ENCODE results near the gene SNAP91.
"Not testable (repeated sequence)": the region's sequence is repeated elsewhere in the genome, so short reads cannot be mapped to it uniquely, and the experiment has no call there.

The SNAP91 gene, protein sequence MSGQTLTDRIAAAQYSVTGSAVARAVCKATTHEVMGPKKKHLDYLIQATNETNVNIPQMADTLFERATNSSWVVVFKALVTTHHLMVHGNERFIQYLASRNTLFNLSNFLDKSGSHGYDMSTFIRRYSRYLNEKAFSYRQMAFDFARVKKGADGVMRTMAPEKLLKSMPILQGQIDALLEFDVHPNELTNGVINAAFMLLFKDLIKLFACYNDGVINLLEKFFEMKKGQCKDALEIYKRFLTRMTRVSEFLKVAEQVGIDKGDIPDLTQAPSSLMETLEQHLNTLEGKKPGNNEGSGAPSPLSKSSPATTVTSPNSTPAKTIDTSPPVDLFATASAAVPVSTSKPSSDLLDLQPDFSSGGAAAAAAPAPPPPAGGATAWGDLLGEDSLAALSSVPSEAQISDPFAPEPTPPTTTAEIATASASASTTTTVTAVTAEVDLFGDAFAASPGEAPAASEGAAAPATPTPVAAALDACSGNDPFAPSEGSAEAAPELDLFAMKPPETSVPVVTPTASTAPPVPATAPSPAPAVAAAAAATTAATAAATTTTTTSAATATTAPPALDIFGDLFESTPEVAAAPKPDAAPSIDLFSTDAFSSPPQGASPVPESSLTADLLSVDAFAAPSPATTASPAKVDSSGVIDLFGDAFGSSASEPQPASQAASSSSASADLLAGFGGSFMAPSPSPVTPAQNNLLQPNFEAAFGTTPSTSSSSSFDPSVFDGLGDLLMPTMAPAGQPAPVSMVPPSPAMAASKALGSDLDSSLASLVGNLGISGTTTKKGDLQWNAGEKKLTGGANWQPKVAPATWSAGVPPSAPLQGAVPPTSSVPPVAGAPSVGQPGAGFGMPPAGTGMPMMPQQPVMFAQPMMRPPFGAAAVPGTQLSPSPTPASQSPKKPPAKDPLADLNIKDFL

DNA sequence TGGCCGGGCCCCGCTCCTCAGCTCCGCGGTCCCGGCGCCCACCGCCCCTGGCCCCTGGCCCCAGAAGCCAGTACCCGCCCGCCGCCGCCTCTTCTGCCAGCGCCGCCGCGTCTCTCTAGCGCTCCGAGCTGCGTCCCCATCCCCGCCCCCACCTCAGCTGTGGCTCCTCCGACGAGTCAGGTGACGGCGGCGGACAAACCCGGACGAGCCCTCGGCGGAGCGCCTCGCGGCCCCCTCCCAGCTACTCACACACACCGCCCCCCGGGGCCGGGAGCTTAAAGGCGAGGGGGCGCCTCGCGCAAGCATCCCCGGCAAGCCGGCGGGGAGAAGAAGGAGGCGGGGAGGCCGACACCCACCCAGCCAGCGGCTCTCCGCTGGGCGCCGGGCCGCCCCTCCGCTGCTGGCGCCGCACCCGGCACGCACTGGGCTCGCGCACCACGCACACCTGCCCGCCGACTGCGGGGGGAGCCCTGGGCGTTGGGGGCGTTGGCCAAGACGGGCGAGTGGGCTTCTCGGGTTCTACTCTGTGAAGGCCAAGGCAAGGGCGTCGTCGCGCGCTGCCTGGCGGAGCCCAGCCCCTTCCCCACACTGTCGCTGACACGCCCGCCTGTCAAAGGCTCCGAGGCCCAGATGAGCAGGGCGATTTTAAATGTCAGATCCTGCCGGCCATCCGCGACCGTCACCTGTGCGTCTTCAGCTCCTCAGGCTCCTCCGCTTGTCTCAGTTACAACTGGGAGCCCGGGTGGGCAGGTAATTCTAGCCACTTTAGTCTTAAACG, at the start of gene SNAP91:
Gene SNAP91, minus strand, starts transcription at position 132 of the 778 bp plus-strand sequence. CDS start 1,174 bp downstream, outside the sequence.
- H3K4me3 ChIP-seq (ENCODE audit: low read depth, low read length) = peak within 1 kb of the TSS; percentile 44
- POLR2A ChIA-PET = no interaction called here
- DNase-seq (ENCODE audit: low read depth, low spot score) = no peak
- TF ChIP-seq, protein P1, sequence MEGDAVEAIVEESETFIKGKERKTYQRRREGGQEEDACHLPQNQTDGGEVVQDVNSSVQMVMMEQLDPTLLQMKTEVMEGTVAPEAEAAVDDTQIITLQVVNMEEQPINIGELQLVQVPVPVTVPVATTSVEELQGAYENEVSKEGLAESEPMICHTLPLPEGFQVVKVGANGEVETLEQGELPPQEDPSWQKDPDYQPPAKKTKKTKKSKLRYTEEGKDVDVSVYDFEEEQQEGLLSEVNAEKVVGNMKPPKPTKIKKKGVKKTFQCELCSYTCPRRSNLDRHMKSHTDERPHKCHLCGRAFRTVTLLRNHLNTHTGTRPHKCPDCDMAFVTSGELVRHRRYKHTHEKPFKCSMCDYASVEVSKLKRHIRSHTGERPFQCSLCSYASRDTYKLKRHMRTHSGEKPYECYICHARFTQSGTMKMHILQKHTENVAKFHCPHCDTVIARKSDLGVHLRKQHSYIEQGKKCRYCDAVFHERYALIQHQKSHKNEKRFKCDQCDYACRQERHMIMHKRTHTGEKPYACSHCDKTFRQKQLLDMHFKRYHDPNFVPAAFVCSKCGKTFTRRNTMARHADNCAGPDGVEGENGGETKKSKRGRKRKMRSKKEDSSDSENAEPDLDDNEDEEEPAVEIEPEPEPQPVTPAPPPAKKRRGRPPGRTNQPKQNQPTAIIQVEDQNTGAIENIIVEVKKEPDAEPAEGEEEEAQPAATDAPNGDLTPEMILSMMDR (IDR thresholded peaks at IDR 0.05; ENCODE audit: insufficient read depth, low read length, missing control alignments) = no peak
- CTCF ChIA-PET = interaction anchor here (0.6 kb wide), 1 partner anchor 192 kb away, joined by 3 read pairs; no protein-coding TSS in a partner anchor

DNA sequence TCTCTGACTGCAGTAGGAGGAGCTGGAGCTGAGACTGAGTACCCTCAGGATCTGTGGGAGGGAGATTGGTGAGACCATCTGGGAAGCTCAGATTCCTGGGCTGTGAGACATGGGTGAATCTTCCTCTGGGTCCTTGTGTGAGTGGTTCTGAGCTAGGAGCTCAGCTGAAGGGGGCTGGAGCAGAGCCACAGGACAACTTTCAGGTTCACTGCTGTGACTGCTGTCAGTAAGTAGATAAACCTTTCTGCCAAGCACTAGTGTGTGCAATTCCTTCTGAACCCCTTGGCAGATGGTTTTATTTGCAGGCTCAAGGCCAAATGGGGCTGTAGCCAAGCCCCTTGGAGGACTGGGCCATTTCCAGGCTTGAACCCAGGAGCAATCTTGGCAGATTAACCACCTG, 49.6 kb upstream of the SNAP91 start:
- no peak overlapping the region for H3K4me3 ChIP-seq (ENCODE audit: low read depth, low read length)
- POLR2A ChIA-PET = no interaction called here
- TF ChIP-seq, protein P1 (IDR thresholded peaks at IDR 0.05; ENCODE audit: insufficient read depth, low read length, missing control alignments) = no peak
- CTCF ChIA-PET = no interaction called here
- no peak for DNase-seq (ENCODE audit: low read depth, low spot score)

DNA sequence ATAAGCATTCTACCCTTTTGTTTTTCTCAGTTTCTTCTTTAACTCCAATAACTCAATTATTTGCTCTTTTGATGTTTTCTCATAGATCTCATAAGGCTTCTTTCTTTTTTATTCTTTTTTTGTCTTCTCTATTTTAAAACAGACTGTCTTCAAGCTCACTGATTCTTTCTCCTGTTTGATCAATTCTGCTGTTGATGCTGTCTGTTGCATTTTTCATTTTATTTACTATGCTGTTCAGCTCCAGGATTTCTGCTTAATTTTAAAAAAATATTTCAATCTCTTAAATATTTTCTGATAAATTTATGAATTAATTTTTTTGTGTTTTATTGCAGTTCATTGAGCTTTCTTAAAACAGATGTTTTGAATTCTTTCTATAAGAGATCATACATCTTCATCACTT, 48.1 kb upstream of the SNAP91 start:
- no peak overlapping the region for H3K4me3 ChIP-seq (ENCODE audit: low read depth, low read length)
- no peak for DNase-seq (ENCODE audit: low read depth, low spot score)
- POLR2A ChIA-PET = no interaction called here
- CTCF ChIA-PET = no interaction called here
- TF ChIP-seq, protein P1 (IDR thresholded peaks at IDR 0.05; ENCODE audit: insufficient read depth, low read length, missing control alignments) = no peak

DNA sequence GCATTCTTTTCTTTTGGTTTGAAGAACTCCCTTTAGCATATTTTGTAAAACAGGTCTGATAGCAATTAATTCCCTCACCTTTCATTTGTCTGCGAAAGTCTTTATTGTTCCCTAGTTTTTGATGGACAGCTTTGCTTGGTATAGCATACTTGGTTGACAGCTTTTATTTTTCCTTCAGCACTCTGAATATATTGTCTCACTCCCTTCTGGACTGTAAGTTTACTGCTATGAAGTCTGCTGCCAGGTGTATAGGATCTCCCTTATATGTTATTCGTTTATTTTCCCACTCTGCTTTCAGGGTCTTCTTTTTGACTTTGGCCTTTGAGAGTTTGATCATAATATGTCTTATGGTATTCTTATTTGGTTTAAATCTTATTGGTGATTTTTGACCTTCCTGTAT, 47.7 kb upstream of the SNAP91 start:
- POLR2A ChIA-PET = no interaction called here
- TF ChIP-seq, protein P1 (IDR thresholded peaks at IDR 0.05; ENCODE audit: insufficient read depth, low read length, missing control alignments) = no peak
- no peak for DNase-seq (ENCODE audit: low read depth, low spot score)
- CTCF ChIA-PET = interaction anchor here (0.7 kb wide), 1 partner anchor 1962 kb away, joined by 3 read pairs; no protein-coding TSS in a partner anchor
- no peak overlapping the region for H3K4me3 ChIP-seq (ENCODE audit: low read depth, low read length)

DNA sequence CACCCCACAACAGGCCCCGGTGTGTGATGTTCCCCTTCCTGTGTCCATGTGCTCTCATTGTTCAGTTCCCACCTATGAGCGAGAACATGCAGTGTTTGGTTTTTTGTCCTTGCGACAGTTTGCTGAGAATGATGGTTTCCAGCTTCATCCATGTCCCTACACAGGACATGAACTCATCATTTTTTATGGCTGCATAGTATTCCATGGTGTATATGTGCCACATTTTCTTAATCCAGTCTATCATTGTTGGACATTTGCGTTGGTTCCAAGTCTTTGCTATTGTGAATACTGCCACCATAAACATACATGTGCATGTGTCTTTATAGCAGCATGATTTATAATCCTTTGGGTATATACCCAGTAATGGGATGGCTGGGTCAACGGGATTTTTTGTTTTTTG, 43.5 kb upstream of the SNAP91 start:
- DNase-seq (ENCODE audit: low read depth, low spot score); H3K4me3 ChIP-seq (ENCODE audit: low read depth, low read length); POLR2A ChIA-PET; CTCF ChIA-PET: not testable (repeated sequence)

DNA sequence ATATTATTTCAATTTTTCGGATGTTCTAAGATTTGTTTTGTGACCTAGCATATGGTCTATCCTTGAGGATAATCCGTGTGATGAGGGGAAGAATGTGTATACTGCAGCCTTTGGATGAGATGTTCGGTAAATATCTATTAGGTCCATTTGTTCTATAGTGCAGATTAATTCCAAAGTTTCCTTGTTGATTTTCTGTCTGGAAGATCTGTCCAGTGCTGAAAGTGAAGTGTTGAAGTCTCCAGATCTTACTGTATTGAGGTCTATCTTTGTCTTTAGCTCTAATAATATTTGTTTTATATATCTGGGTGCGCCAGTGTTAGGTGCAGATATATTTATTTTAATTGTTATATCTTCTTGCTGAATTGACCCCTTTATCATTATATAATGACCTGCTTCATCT, 32.2 kb upstream of the SNAP91 start:
- DNase-seq (ENCODE audit: low read depth, low spot score) = no peak
- TF ChIP-seq, protein P1 (IDR thresholded peaks at IDR 0.05; ENCODE audit: insufficient read depth, low read length, missing control alignments) = no peak
- ChIA-PET POLR2A (no interaction called here), CTCF (no interaction called here)
- H3K4me3 ChIP-seq (ENCODE audit: low read depth, low read length) = no peak overlapping the region

Measured in AG04449 (cell line).